Psoas muscle (tissue), 8 donors: ENCODE results near the gene SC5D. TPM values are rescaled to one million over a fixed set of nuclear protein-coding genes. Genes with fewer than 3 reads are reported as not detected.

ENCODE experiments used
- ATAC-seq, 4 donors: fragments of 200-7000 bp; cut with Tn5 transposase; one replicate each; pipeline ENCODE4 v1.9.1; 2020; ENCODE audit warnings: moderate library complexity in 3 of 4, mild to moderate bottlenecking in 2 of 4
- DNase-seq, 2 donors: peaks; one replicate each; pipeline ENCODE4 v3.0.0-alpha.2; 2020
- H3K27ac ChIP-seq: fragments of 200-600 bp; one replicate; pipeline ENCODE4 v1.8.0; 2022
- H3K27me3 ChIP-seq, 3 donors: fragments of 200-600 bp in 1 of 3; one replicate each; pipeline versions ENCODE4 v1.6.1 to v1.8.0; 2013 to 2022; ENCODE audit warnings: low read length in 2 of 3, mild to moderate bottlenecking in 2 of 3, moderate library complexity in 1 of 3; ENCODE audit not compliant: insufficient read depth in 3 of 3
- H3K36me3 ChIP-seq, 2 donors: fragments of 200-600 bp in 1 of 2; one replicate each; pipeline versions ENCODE4 v1.6.1 to v1.8.0; 2013 to 2022; ENCODE audit warnings: low read depth in 1 of 2, mild to moderate bottlenecking in 1 of 2, moderate library complexity in 1 of 2; ENCODE audit not compliant: insufficient read depth in 1 of 2
- H3K4me1 ChIP-seq: fragments of 200-600 bp; one replicate; pipeline ENCODE4 v1.8.0; 2022
- H3K4me3 ChIP-seq: fragments of 200-600 bp; one replicate; pipeline ENCODE4 v1.8.0; 2022; ENCODE audit warnings: mild to moderate bottlenecking
- H3K9me3 ChIP-seq: fragments of 200-600 bp; one replicate; pipeline ENCODE4 v1.8.0; 2022
- CTCF ChIP-seq: fragments of 200-600 bp; IDR thresholded peaks from one replicate; pipeline ENCODE4 v1.8.0; 2022; ENCODE audit warnings: antibody characterized with exemption
- WGBS, 3 donors: extraction: QIAGEN DNeasy Blood & Tissue Kit; methylation state at CpG; one replicate each; pipeline versions ENCODE4 v1.1.6 to v1.1.7; 2013; 5-methylcytosine and 5-hydroxymethylcytosine counted together
- intact Hi-C, 2 donors: fragments of 100-400 bp; cut with DNase I; formaldehyde crosslinking; loops; one replicate each; pipeline versions ENCODE4 v1.11.0 to v1.14.2; 2022
- polyA plus RNA-seq, 3 donors: library from polyadenylated mRNA; stranded (reverse); fragments of 200-250 nt; gene quantifications; one replicate each; pipeline ENCODE4 v1.2.3, GENCODE V29; 2013
- total RNA-seq, 4 donors: library from RNA; stranded (reverse); fragmentation: NEBNext Ultra II Directional in 2 of 4; extraction: Animal tissue kit (Norgen Biotek cat#: 25700) in 2 of 4; gene quantifications; one replicate each; pipeline versions ENCODE4 v1.2.1 to v1.2.4, GENCODE V29; 2021 to 2023
- donor health status: healthy with polysubstance abuse.
- donor health status: DM: no; HTN: no; CAD: no; lungs with moderate emphysema.
- donor health status: Bipolar disorder and iron deficiency.
- donor health status: healthy.
- donor health status: DM: yes; HTN: yes; CAD: no.
- donor health status: DM: no; HTN: no; CAD: no.
- donor health status: DM: no; HTN: no; CAD: no.
- donor health status: DM: yes; HTN: yes; CAD: no.

SC5D gene
- total and polyA plus RNA-seq, 7 donors: 4.7 to 12.5 (median 7.4) TPM

GRCh38 chr11:121270001-121270678 lies 22.4 kb upstream of the SC5D start:
- no peaks in the 10 kb centered on the region for H3K36me3 ChIP-seq
- H3K9me3 ChIP-seq: no peaks in the 10 kb centered on the region
- H3K27ac ChIP-seq: no peak overlapping the region
- H3K4me1 ChIP-seq: no peaks in the 10 kb centered on the region
- 40 to 44% (median 43%) methylated on average over 7 of the region's 7 CpGs for WGBS, 3 donors
- no peak for TF ChIP-seq CTCF
- DNase-seq (no peak), ATAC-seq (no peak)
- intact Hi-C loops: no loop called here
- peaks cover 0 to 24% (median 13%) of the 10 kb centered on the region in 3 donors for H3K27me3 ChIP-seq
- H3K4me3 ChIP-seq: no peak overlapping the region

- Histone ChIP-seq H3K9me3 (no peaks in the 10 kb centered on the region), H3K4me3 (no peak overlapping the region), H3K27me3 (peaks cover 0 to 9% (median 0%) of the 10 kb centered on the region in 3 donors), H3K27ac (no peak overlapping the region), H3K36me3 (no peaks in the 10 kb centered on the region), H3K4me1 (no peaks in the 10 kb centered on the region)
- ATAC-seq (no peak), DNase-seq (no peak)
- intact Hi-C loops: no loop called here
- 86 to 92% (median 87%) methylated on average over 4 of the region's 4 CpGs for WGBS, 3 donors
- no peak for TF ChIP-seq CTCF
Measured at GRCh38 chr11:121274332-121274991, 18.1 kb upstream of the SC5D start.

- 96% methylated on average over 5 of the region's 5 CpGs for WGBS, 3 donors
- H3K27ac ChIP-seq: no peak overlapping the region
- peaks cover 0 to 11% (median 0%) of the 10 kb centered on the region in 3 donors for H3K27me3 ChIP-seq
Measured at GRCh38 chr11:121281698-121282097, 10.9 kb upstream of the SC5D start.

GRCh38 chr11:121282386-121282785 lies 10.2 kb upstream of the SC5D start:
- no peak overlapping the region for H3K27ac ChIP-seq
- no peak for ATAC-seq
- no peak for DNase-seq
- no peak overlapping the region for H3K4me3 ChIP-seq
- WGBS, 3 donors: 56 to 64% (median 60%) methylated on average over 4 of the region's 4 CpGs
- H3K4me1 ChIP-seq: no peaks in the 10 kb centered on the region
- H3K36me3 ChIP-seq: no peaks in the 10 kb centered on the region
- intact Hi-C loops: no loop called here
- no peaks in the 10 kb centered on the region for H3K9me3 ChIP-seq
- TF ChIP-seq CTCF: no peak
- peaks cover 0 to 11% (median 0%) of the 10 kb centered on the region in 3 donors for H3K27me3 ChIP-seq

More at GRCh38 chr11:121281698-121282097, 10.9 kb upstream of the SC5D start:
- DNase-seq: no peak
- no peaks in the 10 kb centered on the region for H3K36me3 ChIP-seq
- H3K4me3 ChIP-seq: no peak overlapping the region
- TF ChIP-seq CTCF: no peak
- intact Hi-C loops: no loop called here
- H3K4me1 ChIP-seq: no peaks in the 10 kb centered on the region
- H3K9me3 ChIP-seq: no peaks in the 10 kb centered on the region
- no peak for ATAC-seq
